ENCODE measurements around the gene APEH. TPM values are rescaled to one million over a fixed set of nuclear protein-coding genes. Genes with fewer than 3 reads are reported as not detected.
A peak's percentile ranks its signal among the peaks of the same experiment; 100 is the strongest.

Gene APEH
- total and polyA plus RNA-seq, 2 of the 13 experiments (the other 11 are each of a cell fraction or from before 2014, with no cell fraction given): 116 to 130 TPM

GRCh38 chr3:49725906-49726681 lies 51.9 kb downstream of the APEH start:
- Histone ChIP-seq H3K4me1 (ENCODE audit: insufficient read depth, low read length) (peaks cover 21% of the 10 kb centered on the region), H3K4me3 (replicated peaks in 1 of 3; ENCODE audit: insufficient read depth in 1 of 3, low read depth in 2 of 3, low read length in 3 of 3) (no peak overlapping the region), H3K9me3 (ENCODE audit: low read length) (no peaks in the 10 kb centered on the region), H3K79me2 (ENCODE audit: insufficient read depth, low read length) (peaks cover 13% of the 10 kb centered on the region), H4K20me1 (ENCODE audit: insufficient read depth, low read length) (no peaks in the 10 kb centered on the region), H2AFZ (ENCODE audit: low read length) (no peak overlapping the region), H3K27ac (ENCODE audit: extremely low read length, insufficient read depth, low read length) (no peak overlapping the region), H3K9ac (ENCODE audit: insufficient read depth, low read depth, low read length) (no peak overlapping the region), H3K36me3 (replicated peaks in 1 of 2; ENCODE audit: control insufficient read depth in 1 of 2, insufficient read depth in 2 of 2, low read length in 2 of 2) (peaks cover 14 to 39% of the 10 kb centered on the region in 2 experiments), H3K27me3 (ENCODE audit: control insufficient read depth in 1 of 2, insufficient read depth in 2 of 2, low read length in 2 of 2) (no peaks in the 10 kb centered on the region), H3K4me2 (ENCODE audit: low read depth, low read length) (no peak overlapping the region)
- in situ Hi-C loops (cut with HindIII; ENCODE audit: extremely low pct_ligation_motif_present, low pct_unique_long_range_greater_than_20kb) (no loop called here), intact Hi-C loops (cut with micrococcal nuclease; ENCODE audit: unreplicated experiment) (loop anchor here (2.0 kb wide), 1 partner anchor 49 kb away; no protein-coding TSS in a partner anchor)
- BruUV-seq (replicated peaks): no TSS peak
- ChIA-PET POLR2A (no interaction called here), CTCF (ENCODE audit: low intra/inter-chr PET ratio, low total read pairs) (no interaction called here)
- TF ChIP-seq AGO2 (optimal IDR thresholded peaks at IDR 0.05; ENCODE audit: low read depth, low read length) (peak; percentile 39), HIC2 (CRISPR knock-in tag; IDR thresholded peaks at IDR 0.05; ENCODE audit: low read depth) (no peak)
- DNase-seq (ENCODE audit: low spot score) (no peak), ATAC-seq (no peak), FAIRE-seq (no peak)
- WGBS (ENCODE audit: low lambda C conversion rate): 92% methylated on average over 7 of the region's 11 CpGs

GRCh38 chr3:49727154-49727923 lies 53.2 kb downstream of the APEH start:
- H3K27me3 ChIP-seq (ENCODE audit: control insufficient read depth in 1 of 2, insufficient read depth in 2 of 2, low read length in 2 of 2): no peaks in the 10 kb centered on the region
- ATAC-seq: no peak
- H3K9me3 ChIP-seq (ENCODE audit: low read length): no peaks in the 10 kb centered on the region
- peaks cover 20% of the 10 kb centered on the region for H3K4me1 ChIP-seq (ENCODE audit: insufficient read depth, low read length)
- intact Hi-C loops (cut with micrococcal nuclease; ENCODE audit: unreplicated experiment) (no loop called here), in situ Hi-C loops (cut with HindIII; ENCODE audit: extremely low pct_ligation_motif_present, low pct_unique_long_range_greater_than_20kb) (no loop called here)
- WGBS (ENCODE audit: low lambda C conversion rate): 98% methylated on average over 8 of the region's 19 CpGs
- no peak overlapping the region for H2AFZ ChIP-seq (ENCODE audit: low read length)
- FAIRE-seq: no peak
- no peak for TF ChIP-seq MEIS2 (CRISPR knock-in tag; IDR thresholded peaks at IDR 0.05)
- peak; percentile 45 for TF ChIP-seq AGO2 (optimal IDR thresholded peaks at IDR 0.05; ENCODE audit: low read depth, low read length)
- TF ChIP-seq ZSCAN20 (CRISPR knock-in tag; IDR thresholded peaks at IDR 0.05; ENCODE audit: borderline replicate concordance): no peak
- TF ChIP-seq ZFP36 (IDR thresholded peaks at IDR 0.05; ENCODE audit: borderline replicate concordance, low read depth, low read length, partially characterized antibody): no peak
- no peak for TF ChIP-seq SAFB2 (CRISPR knock-in tag; IDR thresholded peaks at IDR 0.05; ENCODE audit: borderline replicate concordance, low read depth)
- TF ChIP-seq HHEX (CRISPR knock-in tag; IDR thresholded peaks at IDR 0.05): no peak
- TF ChIP-seq HMGXB3 (CRISPR knock-in tag; IDR thresholded peaks at IDR 0.05; ENCODE audit: borderline replicate concordance): no peak
- ChIA-PET CTCF (ENCODE audit: low intra/inter-chr PET ratio, low total read pairs) (no interaction called here), POLR2A (no interaction called here)
- no peak overlapping the region for H3K27ac ChIP-seq (ENCODE audit: extremely low read length, insufficient read depth, low read length)
- no peak overlapping the region for H3K9ac ChIP-seq (ENCODE audit: insufficient read depth, low read depth, low read length)
- no TSS peak for BruUV-seq (replicated peaks)
- peaks cover 12% of the 10 kb centered on the region for H3K79me2 ChIP-seq (ENCODE audit: insufficient read depth, low read length)
- no peak overlapping the region for H3K4me3 ChIP-seq (replicated peaks in 1 of 3; ENCODE audit: insufficient read depth in 1 of 3, low read depth in 2 of 3, low read length in 3 of 3)
- no peak overlapping the region for H3K4me2 ChIP-seq (ENCODE audit: low read depth, low read length)
- peaks cover 14 to 40% of the 10 kb centered on the region in 2 experiments for H3K36me3 ChIP-seq (replicated peaks in 1 of 2; ENCODE audit: control insufficient read depth in 1 of 2, insufficient read depth in 2 of 2, low read length in 2 of 2)
- H4K20me1 ChIP-seq (ENCODE audit: insufficient read depth, low read length): no peaks in the 10 kb centered on the region
- no peak for DNase-seq (ENCODE audit: low spot score)
